ENCODE results near the gene DMRT3. TPM values are rescaled to one million over a fixed set of nuclear protein-coding genes. Genes with fewer than 3 reads are reported as not detected.

DMRT3 gene
- total and polyA plus RNA-seq, 2 donors (not counting 1 experiment from before 2014, with no cell fraction given), result not detected

DNA sequence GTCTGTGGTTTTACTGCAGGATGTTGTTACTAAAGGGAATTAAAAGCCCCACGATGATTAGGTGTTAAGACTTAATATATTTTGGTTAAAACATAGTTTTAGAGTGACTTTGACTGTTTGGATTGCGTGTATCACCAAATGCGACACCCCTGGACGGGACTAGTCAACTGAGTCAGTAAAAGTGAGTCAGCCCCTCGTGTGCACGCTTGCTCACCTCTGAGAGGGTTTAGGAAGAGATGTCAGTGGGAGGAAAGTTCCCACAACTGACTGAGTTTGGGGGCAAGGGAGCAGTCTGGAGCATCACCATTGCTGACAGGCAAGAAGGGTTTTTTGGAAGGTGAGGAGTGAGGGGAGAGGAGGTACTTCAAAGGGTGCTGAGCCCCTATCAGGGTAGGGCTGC lies 14.4 kb upstream of the DMRT3 start:
- Histone ChIP-seq H3K4me2 (replicated peaks; ENCODE audit: low read depth, low read length, poor library complexity, severe bottlenecking) (no peak overlapping the region), H2AFZ (ENCODE audit: insufficient read depth, low read depth, low read length, poor library complexity, severe bottlenecking) (no peak overlapping the region), H3K79me2 (ENCODE audit: control insufficient read depth, insufficient read depth, low read length) (no peaks in the 10 kb centered on the region), H3K9me3 (ENCODE audit: control extremely low read depth in 1 of 3, control insufficient read depth in 2 of 3, insufficient read depth in 1 of 3, low read length in 2 of 3) (peaks cover 0 to 4% (median 0%) of the 10 kb centered on the region in 3 donors), H3K27me3 (replicated peaks in 1 of 4; ENCODE audit: control extremely low read depth in 1 of 4, control insufficient read depth in 3 of 4, insufficient read depth in 4 of 4, low read length in 3 of 4) (peaks cover 0 to 31% (median 28%) of the 10 kb centered on the region in 4 experiments), H3K9ac (ENCODE audit: low read length) (no peak overlapping the region), H3K27ac (ENCODE audit: low read length in 2 of 2) (no peak overlapping the region), H3K4me1 (ENCODE audit: control insufficient read depth in 2 of 2, insufficient read depth in 2 of 2, low read length in 2 of 2) (peaks cover 0 to 4% of the 10 kb centered on the region in 2 donors), H4K20me1 (ENCODE audit: control insufficient read depth, insufficient read depth, low read length, poor library complexity, severe bottlenecking) (no peaks in the 10 kb centered on the region), H3K36me3 (replicated peaks in 1 of 2; ENCODE audit: control extremely low read depth in 1 of 2, control insufficient read depth in 1 of 2, extremely low read depth in 1 of 2, insufficient read depth in 2 of 2, low read length in 1 of 2) (no peaks in the 10 kb centered on the region), H3K4me3 (ENCODE audit: control extremely low read depth in 1 of 5, extremely low read depth in 1 of 5, insufficient read depth in 1 of 5, low read depth in 2 of 5, low read length in 4 of 5) (no peak overlapping the region)
- WGBS (ENCODE audit: insufficient coverage), result 67% methylated on average over 6 of the region's 6 CpGs
- no peak for ATAC-seq (ENCODE audit: low read depth)
- DNase-seq, result no peak
- POLR2A ChIA-PET, result no interaction called here
- peaks cover 53% of the 10 kb centered on the region for H3K27me3 Mint-ChIP-seq
- intact Hi-C loops (cut with micrococcal nuclease), result no loop called here
- CTCF ChIA-PET, result no interaction called here
- no peak overlapping the region for H3K4me3 Mint-ChIP-seq
- no peaks in the 10 kb centered on the region for H3K9me3 Mint-ChIP-seq (ENCODE audit: insufficient read depth)
- no peak overlapping the region for H3K27ac Mint-ChIP-seq
- no peaks in the 10 kb centered on the region for H3K4me1 Mint-ChIP-seq
- TF ChIP-seq EZH2 (IDR thresholded peaks at IDR 0.05; ENCODE audit: borderline replicate concordance, insufficient read depth, low read depth, low read length, poor library complexity, severe bottlenecking), result no peak
- TF ChIP-seq, protein P1, sequence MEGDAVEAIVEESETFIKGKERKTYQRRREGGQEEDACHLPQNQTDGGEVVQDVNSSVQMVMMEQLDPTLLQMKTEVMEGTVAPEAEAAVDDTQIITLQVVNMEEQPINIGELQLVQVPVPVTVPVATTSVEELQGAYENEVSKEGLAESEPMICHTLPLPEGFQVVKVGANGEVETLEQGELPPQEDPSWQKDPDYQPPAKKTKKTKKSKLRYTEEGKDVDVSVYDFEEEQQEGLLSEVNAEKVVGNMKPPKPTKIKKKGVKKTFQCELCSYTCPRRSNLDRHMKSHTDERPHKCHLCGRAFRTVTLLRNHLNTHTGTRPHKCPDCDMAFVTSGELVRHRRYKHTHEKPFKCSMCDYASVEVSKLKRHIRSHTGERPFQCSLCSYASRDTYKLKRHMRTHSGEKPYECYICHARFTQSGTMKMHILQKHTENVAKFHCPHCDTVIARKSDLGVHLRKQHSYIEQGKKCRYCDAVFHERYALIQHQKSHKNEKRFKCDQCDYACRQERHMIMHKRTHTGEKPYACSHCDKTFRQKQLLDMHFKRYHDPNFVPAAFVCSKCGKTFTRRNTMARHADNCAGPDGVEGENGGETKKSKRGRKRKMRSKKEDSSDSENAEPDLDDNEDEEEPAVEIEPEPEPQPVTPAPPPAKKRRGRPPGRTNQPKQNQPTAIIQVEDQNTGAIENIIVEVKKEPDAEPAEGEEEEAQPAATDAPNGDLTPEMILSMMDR (IDR thresholded peaks at IDR 0.05), result no peak

DNA sequence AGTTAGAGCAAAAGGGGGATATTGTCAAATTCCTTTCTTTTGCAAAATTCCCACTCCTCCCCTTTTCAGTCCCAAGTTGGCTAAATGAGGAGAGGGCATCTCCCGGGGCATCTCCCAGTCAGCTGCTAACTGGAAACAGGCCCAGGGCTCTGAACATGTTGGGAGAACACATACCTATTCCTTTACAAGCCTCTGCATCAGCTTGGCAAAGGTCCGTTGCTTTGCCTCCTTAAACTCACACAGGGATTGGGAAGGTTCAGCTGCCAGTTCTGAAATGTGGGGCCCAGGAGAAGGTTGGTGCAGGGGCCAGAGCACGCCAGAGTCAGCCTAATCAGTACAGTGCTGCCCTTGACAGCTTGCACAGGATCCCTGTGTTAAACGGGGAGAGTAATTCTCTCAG lies 11.0 kb upstream of the DMRT3 start:
- H3K27me3 ChIP-seq (replicated peaks in 1 of 4; ENCODE audit: control extremely low read depth in 1 of 4, control insufficient read depth in 3 of 4, insufficient read depth in 4 of 4, low read length in 3 of 4), result peaks cover 0 to 60% (median 52%) of the 10 kb centered on the region in 4 experiments
- Mint-ChIP-seq H3K4me3 (no peak overlapping the region), H3K27ac (no peak overlapping the region), H3K27me3 (peaks cover 79% of the 10 kb centered on the region), H3K9me3 (ENCODE audit: insufficient read depth) (no peaks in the 10 kb centered on the region), H3K4me1 (peaks cover 3% of the 10 kb centered on the region)
- H3K4me3 ChIP-seq (ENCODE audit: control extremely low read depth in 1 of 5, extremely low read depth in 1 of 5, insufficient read depth in 1 of 5, low read depth in 2 of 5, low read length in 4 of 5), result no peak overlapping the region
- no peak overlapping the region for H3K27ac ChIP-seq (ENCODE audit: low read length in 2 of 2)
- DNase-seq, result no peak
- no peak overlapping the region for H3K9ac ChIP-seq (ENCODE audit: low read length)
- intact Hi-C loops (cut with micrococcal nuclease), result loop anchor here (5.0 kb wide), 1 partner anchor 82 kb away; no protein-coding TSS in a partner anchor
- WGBS (ENCODE audit: insufficient coverage), result 28% methylated on average over 3 of the region's 4 CpGs
- no peak overlapping the region for H3K4me2 ChIP-seq (replicated peaks; ENCODE audit: low read depth, low read length, poor library complexity, severe bottlenecking)
- no peaks in the 10 kb centered on the region for H4K20me1 ChIP-seq (ENCODE audit: control insufficient read depth, insufficient read depth, low read length, poor library complexity, severe bottlenecking)
- peaks cover 0 to 20% (median 4%) of the 10 kb centered on the region in 3 donors for H3K9me3 ChIP-seq (ENCODE audit: control extremely low read depth in 1 of 3, control insufficient read depth in 2 of 3, insufficient read depth in 1 of 3, low read length in 2 of 3)
- no peaks in the 10 kb centered on the region for H3K79me2 ChIP-seq (ENCODE audit: control insufficient read depth, insufficient read depth, low read length)
- POLR2A ChIA-PET, result no interaction called here
- CTCF ChIA-PET, result no interaction called here
- no peak for ATAC-seq (ENCODE audit: low read depth)
- no peaks in the 10 kb centered on the region for H3K36me3 ChIP-seq (replicated peaks in 1 of 2; ENCODE audit: control extremely low read depth in 1 of 2, control insufficient read depth in 1 of 2, extremely low read depth in 1 of 2, insufficient read depth in 2 of 2, low read length in 1 of 2)
- TF ChIP-seq, protein P1 (IDR thresholded peaks at IDR 0.05), result no peak
- TF ChIP-seq EZH2 (IDR thresholded peaks at IDR 0.05; ENCODE audit: borderline replicate concordance, insufficient read depth, low read depth, low read length, poor library complexity, severe bottlenecking), result no peak
- peaks cover 7 to 9% of the 10 kb centered on the region in 2 donors for H3K4me1 ChIP-seq (ENCODE audit: control insufficient read depth in 2 of 2, insufficient read depth in 2 of 2, low read length in 2 of 2)
- H2AFZ ChIP-seq (ENCODE audit: insufficient read depth, low read depth, low read length, poor library complexity, severe bottlenecking), result no peak overlapping the region

Measured in B cell (primary cell).